ENCODE measurements around the gene MEOX1. TPM values are rescaled to one million over a fixed set of nuclear protein-coding genes. Genes with fewer than 3 reads are reported as not detected.
A peak's percentile ranks its signal among the peaks of the same experiment; 100 is the strongest.

MEOX1 gene
- total RNA-seq, 1 donor from 2014 or later, result 1.5 TPM

- no peak for TF ChIP-seq CTCF (IDR thresholded peaks at IDR 0.05)
- H3K36me3 ChIP-seq, result no peaks in the 10 kb centered on the region
- DNase-seq, result no peak
- no peak overlapping the region for H3K4me3 ChIP-seq
- H3K4me1 ChIP-seq, result peaks cover 4% of the 10 kb centered on the region
- no peaks in the 10 kb centered on the region for H3K9me3 ChIP-seq
- no peak overlapping the region for H3K27ac ChIP-seq
- ATAC-seq, result no peak
- intact Hi-C loops (cut with DNase I), result no loop called here
- H3K27me3 ChIP-seq, result no peaks in the 10 kb centered on the region
These were observed 17.7 kb upstream of the MEOX1 start for GRCh38 chr17:43679401-43679800.

GRCh38 chr17:43676471-43676870 lies 14.7 kb upstream of the MEOX1 start:
- H3K9me3 ChIP-seq, result no peaks in the 10 kb centered on the region
- DNase-seq (no peak), ATAC-seq (peak; percentile 52)
- no peaks in the 10 kb centered on the region for H3K27me3 ChIP-seq
- TF ChIP-seq CTCF (IDR thresholded peaks at IDR 0.05), result no peak
- no peak overlapping the region for H3K4me3 ChIP-seq
- intact Hi-C loops (cut with DNase I), result no loop called here
- no peaks in the 10 kb centered on the region for H3K36me3 ChIP-seq
- H3K27ac ChIP-seq, result no peak overlapping the region
- H3K4me1 ChIP-seq, result peaks cover 4% of the 10 kb centered on the region

GRCh38 chr17:43674394-43674793 lies 12.7 kb upstream of the MEOX1 start:
- no peak for ATAC-seq
- intact Hi-C loops (cut with DNase I), result loop anchor here (2.0 kb wide), 1 partner anchor 98 kb away; no protein-coding TSS in a partner anchor

GRCh38 chr17:43673516-43674323 lies 12.0 kb upstream of the MEOX1 start:
- peak; percentile 93 for TF ChIP-seq CTCF (IDR thresholded peaks at IDR 0.05)
- Histone ChIP-seq H3K36me3 (no peaks in the 10 kb centered on the region), H3K27me3 (no peaks in the 10 kb centered on the region), H3K4me3 (no peak overlapping the region), H3K9me3 (no peaks in the 10 kb centered on the region), H3K27ac (no peak overlapping the region), H3K4me1 (peaks cover 4% of the 10 kb centered on the region)
- intact Hi-C loops (cut with DNase I), result loop anchor here (2.0 kb wide), 1 partner anchor 97 kb away; no protein-coding TSS in a partner anchor
- peak; percentile 77 for ATAC-seq
- DNase-seq, result peak; percentile 73

More at GRCh38 chr17:43674394-43674793, 12.7 kb upstream of the MEOX1 start:
- no peaks in the 10 kb centered on the region for H3K36me3 ChIP-seq
- no peak overlapping the region for H3K4me3 ChIP-seq
- no peaks in the 10 kb centered on the region for H3K9me3 ChIP-seq
- no peaks in the 10 kb centered on the region for H3K27me3 ChIP-seq
- H3K27ac ChIP-seq, result no peak overlapping the region
- H3K4me1 ChIP-seq, result peaks cover 4% of the 10 kb centered on the region
- TF ChIP-seq CTCF (IDR thresholded peaks at IDR 0.05), result no peak
- DNase-seq, result no peak

- ATAC-seq (no peak), DNase-seq (no peak)
- Histone ChIP-seq H3K27me3 (no peaks in the 10 kb centered on the region), H3K36me3 (no peaks in the 10 kb centered on the region), H3K27ac (no peak overlapping the region), H3K4me3 (no peak overlapping the region), H3K9me3 (no peaks in the 10 kb centered on the region), H3K4me1 (no peaks in the 10 kb centered on the region)
- intact Hi-C loops (cut with DNase I), result no loop called here
- TF ChIP-seq CTCF (IDR thresholded peaks at IDR 0.05), result no peak
These were observed 10.2 kb upstream of the MEOX1 start for GRCh38 chr17:43671755-43672519.
